Measurements from ENCODE around the gene MED17. TPM values are rescaled to one million over a fixed set of nuclear protein-coding genes. Genes with fewer than 3 reads are reported as not detected.

The MED17 gene
- 48.4 and 51.4 TPM in 2 replicates for total RNA-seq

DNA sequence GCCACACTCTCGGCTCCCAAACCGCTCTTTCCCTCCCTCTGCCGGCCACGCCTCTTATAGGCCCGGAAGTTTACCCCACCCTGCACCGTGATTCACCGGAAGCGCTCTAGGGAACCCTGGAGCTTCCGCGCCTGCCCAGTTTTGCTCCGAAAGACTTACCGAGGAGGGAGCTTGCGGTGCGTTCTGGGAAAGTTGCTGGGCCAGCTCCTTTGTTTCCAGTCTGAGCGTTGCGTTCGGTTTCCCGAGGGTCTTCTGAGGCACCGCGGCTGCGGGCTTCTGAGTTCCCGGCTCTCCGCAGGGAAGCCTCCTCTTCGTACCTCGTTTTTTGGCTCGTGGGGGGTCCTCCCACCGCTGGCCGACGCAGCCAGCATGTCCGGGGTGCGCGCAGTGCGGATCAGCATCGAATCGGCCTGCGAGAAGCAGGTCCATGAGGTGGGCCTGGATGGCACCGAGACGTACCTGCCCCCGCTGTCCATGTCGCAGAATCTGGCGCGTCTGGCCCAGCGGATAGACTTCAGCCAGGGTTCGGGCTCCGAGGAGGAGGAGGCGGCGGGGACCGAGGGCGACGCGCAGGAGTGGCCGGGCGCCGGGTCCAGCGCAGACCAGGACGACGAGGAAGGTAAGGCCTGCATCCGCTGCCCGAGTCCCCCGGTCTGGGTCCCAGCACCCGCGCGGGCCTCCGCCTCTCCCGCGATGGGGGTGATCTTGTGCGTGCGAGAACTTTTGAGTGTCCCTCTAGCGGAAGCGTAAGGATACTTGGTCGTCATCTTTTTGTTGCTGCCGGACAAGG lies at the start of gene MED17:
Gene MED17, plus strand, starts transcription at position 138 of the 790 bp plus-strand sequence. Its CDS starts 232 bp downstream, at position 370.
- H3K27me3 ChIP-seq (ENCODE audit: control insufficient read depth, insufficient read depth, low read length) = no peaks in the 10 kb centered on the region
- H3K4me3 ChIP-seq (ENCODE audit: low read depth, low read length) = peak within 1 kb of the TSS; percentile 87
- H3K36me3 ChIP-seq (ENCODE audit: control insufficient read depth, insufficient read depth, low read length) = no peaks in the 10 kb centered on the region
- peak; percentile 83 for DNase-seq (ENCODE audit: low read depth)
- peak; percentile 47 for TF ChIP-seq CTCF (IDR thresholded peaks at IDR 0.05; ENCODE audit: insufficient read depth, low read length, poor library complexity, severe bottlenecking)

DNA sequence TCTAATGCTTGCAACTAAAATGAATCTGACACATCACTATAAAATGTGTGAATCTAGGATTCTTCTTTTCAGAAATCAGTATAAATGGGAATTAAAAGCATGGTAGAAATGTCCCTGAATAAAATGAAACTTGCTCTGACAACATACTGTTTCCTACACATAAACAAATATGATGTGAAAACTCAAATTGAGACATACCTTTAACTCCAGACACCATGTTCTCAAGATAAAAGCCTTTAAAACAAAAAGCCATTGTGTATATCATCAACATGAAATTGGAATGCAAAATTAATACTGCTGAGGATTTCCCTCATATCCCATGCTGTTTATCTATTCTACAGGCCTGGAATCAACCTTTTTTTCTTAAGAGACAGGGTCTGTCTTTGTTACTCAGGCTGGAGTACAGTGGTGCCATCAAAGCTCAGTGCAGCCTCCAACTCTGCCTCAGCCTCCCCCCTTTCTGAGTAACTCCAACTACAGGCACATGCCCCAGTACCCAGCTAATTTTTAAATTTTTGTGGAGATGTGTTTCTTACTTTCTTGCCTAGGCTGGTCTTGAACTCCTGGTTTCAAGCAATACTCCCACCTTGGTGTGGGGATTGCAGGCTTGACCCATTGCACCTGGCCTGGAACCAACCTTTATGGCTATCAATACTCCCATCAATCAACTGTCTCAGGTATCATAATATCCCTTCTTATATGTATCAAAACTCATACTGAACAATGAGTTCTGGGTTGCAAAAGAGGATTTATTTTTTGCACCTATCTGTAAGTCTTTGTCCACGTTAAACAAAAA lies 49.5 kb upstream of the MED17 start:
- H3K27me3 ChIP-seq (ENCODE audit: control insufficient read depth, insufficient read depth, low read length) = no peaks in the 10 kb centered on the region

DNA sequence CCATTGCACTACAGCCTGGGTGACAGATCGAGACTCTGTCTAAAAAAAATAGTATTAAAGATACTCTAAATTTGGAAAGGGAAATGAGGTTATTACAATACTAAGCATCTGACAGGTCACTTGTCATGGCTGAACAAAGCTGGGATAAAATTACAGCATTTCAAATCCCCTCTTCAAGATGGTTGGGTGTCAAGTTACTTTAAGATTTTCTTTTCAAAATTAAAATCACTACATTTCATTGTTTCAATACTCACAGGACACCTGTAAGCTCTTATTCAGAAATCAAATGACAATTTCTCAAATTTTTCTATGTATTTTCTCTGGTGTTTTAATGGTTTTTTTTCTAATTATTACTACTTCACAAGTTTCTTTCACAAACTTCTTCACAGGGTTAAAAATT lies 48.5 kb upstream of the MED17 start:
- TF ChIP-seq CTCF (IDR thresholded peaks at IDR 0.05; ENCODE audit: insufficient read depth, low read length, poor library complexity, severe bottlenecking) = no peak
- Histone ChIP-seq H3K36me3 (ENCODE audit: control insufficient read depth, insufficient read depth, low read length) (no peaks in the 10 kb centered on the region), H3K27me3 (ENCODE audit: control insufficient read depth, insufficient read depth, low read length) (no peaks in the 10 kb centered on the region), H3K4me3 (ENCODE audit: low read depth, low read length) (no peak overlapping the region)
- no peak for DNase-seq (ENCODE audit: low read depth)

More for the DNA sequence above, 49.5 kb upstream of the MED17 start:
- no peak for TF ChIP-seq CTCF (IDR thresholded peaks at IDR 0.05; ENCODE audit: insufficient read depth, low read length, poor library complexity, severe bottlenecking)
- no peak overlapping the region for H3K4me3 ChIP-seq (ENCODE audit: low read depth, low read length)
- H3K36me3 ChIP-seq (ENCODE audit: control insufficient read depth, insufficient read depth, low read length) = no peaks in the 10 kb centered on the region
- DNase-seq (ENCODE audit: low read depth) = no peak

DNA sequence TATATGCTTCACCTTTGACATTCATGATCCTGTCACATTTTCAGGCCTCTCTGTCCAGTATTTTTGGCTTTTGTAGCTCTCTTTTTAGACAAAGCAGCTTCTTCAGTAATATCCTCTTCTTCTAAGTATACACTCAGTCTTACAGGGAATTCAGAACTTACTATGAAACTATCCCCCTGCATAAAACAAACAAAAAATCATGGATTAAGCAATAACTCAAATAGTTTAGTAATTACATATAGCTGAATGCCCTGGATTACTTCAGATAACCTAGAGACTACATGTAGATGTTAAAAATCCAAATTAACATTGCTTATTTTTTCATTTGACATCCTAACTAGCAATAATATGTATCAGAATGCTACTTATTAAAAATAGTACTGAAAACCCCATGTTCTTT lies 48.0 kb upstream of the MED17 start:
- no peak overlapping the region for H3K4me3 ChIP-seq (ENCODE audit: low read depth, low read length)
- no peak for TF ChIP-seq CTCF (IDR thresholded peaks at IDR 0.05; ENCODE audit: insufficient read depth, low read length, poor library complexity, severe bottlenecking)
- no peaks in the 10 kb centered on the region for H3K27me3 ChIP-seq (ENCODE audit: control insufficient read depth, insufficient read depth, low read length)
- no peaks in the 10 kb centered on the region for H3K36me3 ChIP-seq (ENCODE audit: control insufficient read depth, insufficient read depth, low read length)
- DNase-seq (ENCODE audit: low read depth) = no peak

DNA sequence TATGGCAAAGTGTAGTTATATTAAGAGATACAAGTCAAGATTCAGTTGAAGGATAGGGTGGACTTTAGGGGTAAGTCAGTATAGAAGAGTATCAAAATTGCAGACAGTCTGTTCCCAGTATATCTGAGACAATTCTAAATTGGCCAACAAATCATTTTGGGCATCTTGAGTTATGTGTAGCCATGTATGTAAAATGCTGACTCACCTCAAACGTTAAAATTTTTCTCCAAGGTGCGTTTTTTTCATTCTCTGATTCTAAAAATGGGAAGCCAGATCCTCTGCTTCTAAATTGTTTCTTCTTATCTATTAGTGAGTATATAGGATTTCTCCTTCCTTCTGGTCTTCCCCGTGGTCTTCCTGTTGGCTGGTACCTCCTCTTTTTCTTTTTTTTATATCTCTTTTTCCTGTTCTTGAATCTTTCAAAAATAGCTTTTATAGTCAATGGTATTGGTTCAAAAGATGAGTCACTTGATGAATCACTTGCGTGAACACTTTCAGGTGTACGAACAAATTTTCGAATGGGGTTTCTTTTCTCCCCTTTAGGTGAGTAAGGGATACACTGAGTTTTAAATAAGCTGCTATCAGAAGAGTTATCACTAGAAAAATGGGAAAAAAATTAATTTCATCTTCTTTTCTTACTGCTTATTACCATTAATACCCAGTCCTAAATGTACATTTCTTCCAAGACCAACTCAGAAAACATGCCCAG lies 46.0 kb upstream of the MED17 start:
- H3K36me3 ChIP-seq (ENCODE audit: control insufficient read depth, insufficient read depth, low read length) = no peaks in the 10 kb centered on the region

More for the DNA sequence above, 46.0 kb upstream of the MED17 start:
- H3K27me3 ChIP-seq (ENCODE audit: control insufficient read depth, insufficient read depth, low read length) = no peaks in the 10 kb centered on the region
- no peak for TF ChIP-seq CTCF (IDR thresholded peaks at IDR 0.05; ENCODE audit: insufficient read depth, low read length, poor library complexity, severe bottlenecking)
- no peak overlapping the region for H3K4me3 ChIP-seq (ENCODE audit: low read depth, low read length)
- DNase-seq (ENCODE audit: low read depth) = no peak

Data from kidney epithelial cell (primary cell).